GM19043 (cell line): ENCODE results near the gene ABI3BP.

Experiments
- ATAC-seq: cut with Tn5 transposase; IDR thresholded peaks from one replicate; pipeline ENCODE4 v1.9.1; 2021; ENCODE audit warnings: low read depth; ENCODE audit not compliant: unreplicated experiment

ABI3BP gene

GRCh38 chr3:100782906-100783305 lies 210.3 kb downstream of the ABI3BP start:
- no peak for ATAC-seq

- no peak for ATAC-seq
Observed at GRCh38 chr3:100782348-100782747, 210.9 kb downstream of the ABI3BP start.

- no peak for ATAC-seq
Observed at GRCh38 chr3:100781301-100781700, 211.9 kb downstream of the ABI3BP start.

- ATAC-seq, result no peak
Observed at GRCh38 chr3:100780071-100780622, 213.1 kb downstream of the ABI3BP start.

GRCh38 chr3:100779480-100779879 lies 213.7 kb downstream of the ABI3BP start:
- ATAC-seq, result no peak

GRCh38 chr3:100777271-100777670 lies 215.9 kb downstream of the ABI3BP start:
- no peak for ATAC-seq

GRCh38 chr3:100776746-100777145 lies 216.5 kb downstream of the ABI3BP start:
- ATAC-seq, result no peak

- no peak for ATAC-seq
Observed at GRCh38 chr3:100776097-100776729, 217.0 kb downstream of the ABI3BP start.

GRCh38 chr3:100775669-100776068 lies 217.6 kb downstream of the ABI3BP start:
- ATAC-seq, result no peak

GRCh38 chr3:100775226-100775625 lies 218.0 kb downstream of the ABI3BP start:
- ATAC-seq, result no peak

- ATAC-seq, result no peak
Observed at GRCh38 chr3:100769693-100770092, 223.5 kb downstream of the ABI3BP start.

- no peak for ATAC-seq
Observed at GRCh38 chr3:100766069-100766468, 227.2 kb downstream of the ABI3BP start.

- ATAC-seq, result no peak
Observed at GRCh38 chr3:100765437-100765975, 227.7 kb downstream of the ABI3BP start.

- no peak for ATAC-seq
Observed at GRCh38 chr3:100761951-100762350, 231.3 kb downstream of the ABI3BP start.

GRCh38 chr3:100761211-100761942 lies 231.8 kb downstream of the ABI3BP start:
- no peak for ATAC-seq

GRCh38 chr3:100760377-100760776 lies 232.8 kb downstream of the ABI3BP start:
- no peak for ATAC-seq

GRCh38 chr3:100759950-100760349 lies 233.3 kb downstream of the ABI3BP start:
- no peak for ATAC-seq

GRCh38 chr3:100759159-100759558 lies 234.1 kb downstream of the ABI3BP start:
- ATAC-seq, result no peak

- ATAC-seq, result no peak
Observed at GRCh38 chr3:100756441-100756840, 236.8 kb downstream of the ABI3BP start.

GRCh38 chr3:100754563-100755334 lies 238.5 kb downstream of the ABI3BP start:
- ATAC-seq, result no peak

GRCh38 chr3:100753846-100754245 lies 239.4 kb downstream of the ABI3BP start:
- ATAC-seq, result no peak
